K562 (cell line): ENCODE results near the gene VAMP4. TPM values are rescaled to one million over a fixed set of nuclear protein-coding genes. Genes with fewer than 3 reads are reported as not detected.

Experiments
- ARID2 ChIP-seq: fragments of 450-650 bp; IDR thresholded peaks from 2 replicates; pipeline ENCODE4 v1.6.1; 2017; ENCODE audit warnings: antibody characterized with exemption, mild to moderate bottlenecking
- ARID3B ChIP-seq: fragments of 250-450 bp; sonication (Bioruptor Pico); IDR thresholded peaks from 2 replicates; pipeline ENCODE4 v1.4.0; 2020; ENCODE audit warnings: borderline replicate concordance
- BRCA1 ChIP-seq, 2 experiments: fragments of 450-650 bp in 1 of 2; sonication (generic) in 1 of 2; formaldehyde crosslinking in 1 of 2; IDR thresholded peaks; 2 replicates each; pipeline versions ENCODE4 v1.5.0 to v1.6.1; 2017 to 2020; ENCODE audit warnings: mild to moderate bottlenecking in 1 of 2, missing genetic modification reagents in 1 of 2
- CGGBP1 ChIP-seq: fragments of 250-450 bp; sonication (Bioruptor Pico); IDR thresholded peaks from 2 replicates; pipeline ENCODE4 v1.9.0; 2021; ENCODE audit warnings: mild to moderate bottlenecking
- CHCHD3 ChIP-seq: fragments of 250-450 bp; sonication (Bioruptor Pico); IDR thresholded peaks from 2 replicates; pipeline ENCODE4 v2.1.2; 2022; ENCODE audit warnings: mild to moderate bottlenecking
- ELK3 ChIP-seq: fragments of 450-650 bp; formaldehyde crosslinking; IDR thresholded peaks from 2 replicates; pipeline ENCODE4 v1.4.0; 2020; ENCODE audit warnings: mild to moderate bottlenecking
- FOXK2 ChIP-seq, 2 experiments: fragments of 450-650 bp; IDR thresholded peaks in 1 of 2; conservative IDR thresholded peaks in 1 of 2; 2 replicates each; pipeline ENCODE4 v1.6.1; 2016; ENCODE audit warnings: low read depth in 2 of 2, mild to moderate bottlenecking in 1 of 2
- HMG20B ChIP-seq: fragments of 250-450 bp; sonication (Bioruptor Pico); IDR thresholded peaks from 2 replicates; pipeline ENCODE4 v1.5.0; 2021; ENCODE audit warnings: mild to moderate bottlenecking
- HNRNPLL ChIP-seq: fragments of 200-400 bp; formaldehyde crosslinking; IDR thresholded peaks from 2 replicates; pipeline ENCODE4 v1.6.1; 2017; ENCODE audit warnings: low read length, low read depth, mild to moderate bottlenecking; ENCODE audit not compliant: poor library complexity, severe bottlenecking
- ILK ChIP-seq: fragments of 450-650 bp; IDR thresholded peaks from 2 replicates; pipeline ENCODE4 v1.6.1; 2016; ENCODE audit warnings: missing genetic modification characterization, low read depth, mild to moderate bottlenecking, missing compliant biosample characterization, moderate library complexity, borderline replicate concordance
- KAT8 ChIP-seq: fragments of 450-650 bp; IDR thresholded peaks from 2 replicates; pipeline ENCODE4 v1.6.1; 2016; ENCODE audit warnings: low read depth, mild to moderate bottlenecking
- KDM5B ChIP-seq: fragments of 200-600 bp; sonication (generic); IDR thresholded peaks from 2 replicates; pipeline ENCODE4 v1.6.1; 2012; ENCODE audit warnings: low read depth, mild to moderate bottlenecking, moderate library complexity, low read length, control low read depth, inconsistent platforms; ENCODE audit not compliant: insufficient replicate concordance
- MAZ ChIP-seq, 2 experiments: fragments of 450-650 bp in 1 of 2; sonication (generic) in 1 of 2; formaldehyde crosslinking; IDR thresholded peaks in 1 of 2; conservative IDR thresholded peaks in 1 of 2; 2 replicates each; pipeline versions ENCODE4 v1.4.0 to v1.5.0; 2020; ENCODE audit warnings: mild to moderate bottlenecking in 1 of 2, missing genetic modification reagents in 1 of 2
- MTA1 ChIP-seq: fragments of 450-650 bp; IDR thresholded peaks from 2 replicates; pipeline ENCODE4 v1.6.1; 2017; ENCODE audit warnings: borderline replicate concordance
- MTA2 ChIP-seq: fragments of 450-650 bp; IDR thresholded peaks from 2 replicates; pipeline ENCODE4 v1.6.1; 2016; ENCODE audit warnings: low read depth
- NUFIP1 ChIP-seq: fragments of 450-650 bp; IDR thresholded peaks from 2 replicates; pipeline ENCODE4 v1.6.1; 2018; ENCODE audit not compliant: partially characterized antibody
- PHB ChIP-seq: fragments of 250-450 bp; sonication (Bioruptor Pico); IDR thresholded peaks from 2 replicates; pipeline ENCODE4 v1.5.0; 2021
- RFX5 ChIP-seq: IDR thresholded peaks from 2 replicates; pipeline ENCODE4 v1.6.1; 2011; ENCODE audit warnings: low read depth, mild to moderate bottlenecking, improper control_type of control experiment, low read length
- SREBF2 ChIP-seq: sonication (generic); formaldehyde crosslinking; IDR thresholded peaks from 2 replicates; pipeline ENCODE4 v1.4.0; 2020; ENCODE audit warnings: mild to moderate bottlenecking, missing genetic modification reagents
- TSC22D4 ChIP-seq: fragments of 450-650 bp; IDR thresholded peaks from 2 replicates; pipeline ENCODE4 v1.6.1; 2016; ENCODE audit warnings: missing genetic modification characterization, missing biosample characterization, control low read depth
- ZBTB5 ChIP-seq: fragments of 450-650 bp; IDR thresholded peaks from 2 replicates; pipeline ENCODE4 v1.6.1; 2017; ENCODE audit warnings: antibody characterized with exemption
- ZNF134 ChIP-seq: fragments of 250-450 bp; sonication (Bioruptor Pico); conservative IDR thresholded peaks from 2 replicates; pipeline ENCODE4 v1.4.0; 2020
- ZNF696 ChIP-seq: fragments of 250-450 bp; sonication (Bioruptor Pico); conservative IDR thresholded peaks from 2 replicates; pipeline ENCODE4 v1.4.0; 2020; ENCODE audit warnings: mild to moderate bottlenecking, moderate library complexity
- polyA plus RNA-seq, 8 experiments: library from polyadenylated mRNA; depleted of rRNA in 4 of 8; stranded (reverse) in 5 of 8; unstranded in 3 of 8; fragments of >200 nt; fragmentation: Nextera tagmentation in 2 of 8; fragmentation: Illumina TruSeq in 1 of 8; extraction: Ambion mirVana in 2 of 8; extraction: Trizol in 1 of 8; gene quantifications; 2 replicates each; pipeline versions ENCODE4 v1.2.1 to v1.2.3, GENCODE V29; 2011 to 2014; ENCODE audit warnings: inconsistent platforms in 1 of 8, missing spikeins in 1 of 8
- total RNA-seq, 7 experiments: library from RNA; depleted of rRNA in 6 of 7; stranded (reverse); fragments of >200 nt in 6 of 7; fragmentation: Illumina TruSeq in 2 of 7; extraction: Trizol in 2 of 7; gene quantifications; 2 replicates each; pipeline versions ENCODE4 v1.2.1 to v1.2.3, GENCODE V29; 2011 to 2021; ENCODE audit warnings: low replicate concordance in 1 of 7

Gene VAMP4
- total and polyA plus RNA-seq, 9 of the 15 experiments (the other 6 are each of a cell fraction or from before 2014, with no cell fraction given) = 3.3 to 21.4 (median 11.9) TPM

- TF ChIP-seq ARID3B = no peak
- TF ChIP-seq ZBTB5 = no peak
- TF ChIP-seq FOXK2 (conservative IDR thresholded peaks at IDR 0.05 in 1 of 2, IDR thresholded peaks at IDR 0.05 in 1 of 2; ENCODE audit: low read depth in 2 of 2) = peak in 1 of 2 experiments; percentile 72; a peak in 3 of 4 replicates
- TF ChIP-seq RFX5 = peak; percentile 71; the same call in 1 of the 2 replicates
- no peak for TF ChIP-seq ARID2
- TF ChIP-seq KDM5B = peak; percentile 83
- no peak for TF ChIP-seq CGGBP1 (CRISPR knock-in tag)
- no peak for TF ChIP-seq HMG20B (CRISPR knock-in tag)
- TF ChIP-seq TSC22D4 (tag) = no peak
- no peak for TF ChIP-seq ELK3
- no peak for TF ChIP-seq CHCHD3
- TF ChIP-seq NUFIP1 = no peak
- TF ChIP-seq MTA1 = peak; percentile 97
- TF ChIP-seq BRCA1 (IDR thresholded peaks at IDR 0.05) = no peak
- no peak for TF ChIP-seq BRCA1 (CRISPR knock-in tag; IDR thresholded peaks at IDR 0.05)
- no peak for TF ChIP-seq ILK (tag)
- 0 out of 2 replicates have a peak, but pooled peaks have one; percentile 82 for TF ChIP-seq SREBF2 (CRISPR knock-in tag)
- TF ChIP-seq MAZ (CRISPR knock-in tag; conservative IDR thresholded peaks at IDR 0.05 in 1 of 2, IDR thresholded peaks at IDR 0.05 in 1 of 2) = peak; percentile 66 to 94
- TF ChIP-seq ZNF696 (CRISPR knock-in tag) = no peak
- TF ChIP-seq PHB = no peak
- TF ChIP-seq HNRNPLL = peak; percentile 87
- TF ChIP-seq KAT8 = no peak
- TF ChIP-seq MTA2 = no peak; the same call in none of the 2 replicates
- TF ChIP-seq ZNF134 = 0 out of 2 replicates have a peak, but pooled peaks have one; percentile 27
Measured at GRCh38 chr1:171781176-171781875, 39.5 kb upstream of the VAMP4 start, which contains the start of gene METTL13 (continued).
